ENCODE measurements around the gene PAX8.
"Not testable (repeated sequence)": the region's sequence is repeated elsewhere in the genome, so short reads cannot be mapped to it uniquely, and the experiment has no call there.

PAX8 gene

GRCh38 chr2:113278742-113279139 lies at the start of gene PAX8:
Gene PAX8 (minus strand): TSS chr2:113278921. CDS start chr2:113278394, 527 bp downstream.
- no peak for DNase-seq (ENCODE audit: low read depth in 2 of 3, low spot score in 2 of 3)

GRCh38 chr2:113328043-113328442 lies 49.3 kb upstream of the PAX8 start:
- DNase-seq (ENCODE audit: low read depth in 2 of 3, low spot score in 2 of 3) = no peak

- DNase-seq (ENCODE audit: low read depth in 2 of 3, low spot score in 2 of 3) = not testable (repeated sequence)
These were observed 46.5 kb upstream of the PAX8 start for GRCh38 chr2:113325161-113325731.

- DNase-seq (ENCODE audit: low read depth in 2 of 3, low spot score in 2 of 3) = peak in 1 of 3 experiments; percentile 6
These were observed 46.0 kb upstream of the PAX8 start for GRCh38 chr2:113324684-113325160.

GRCh38 chr2:113323129-113323528 lies 44.4 kb upstream of the PAX8 start:
- not testable (repeated sequence) for DNase-seq (ENCODE audit: low read depth in 2 of 3, low spot score in 2 of 3)

- DNase-seq (ENCODE audit: low read depth in 2 of 3, low spot score in 2 of 3) = not testable (repeated sequence)
These were observed 41.4 kb upstream of the PAX8 start for GRCh38 chr2:113320106-113320505.

GRCh38 chr2:113318941-113319340 lies 40.2 kb upstream of the PAX8 start:
- not testable (repeated sequence) for DNase-seq (ENCODE audit: low read depth in 2 of 3, low spot score in 2 of 3)

GRCh38 chr2:113316085-113316484 lies 37.4 kb upstream of the PAX8 start:
- DNase-seq (ENCODE audit: low read depth in 2 of 3, low spot score in 2 of 3) = no peak

- not testable (repeated sequence) for DNase-seq (ENCODE audit: low read depth in 2 of 3, low spot score in 2 of 3)
These were observed 35.9 kb upstream of the PAX8 start for GRCh38 chr2:113314663-113315062.

GRCh38 chr2:113314176-113314575 lies 35.5 kb upstream of the PAX8 start:
- DNase-seq (ENCODE audit: low read depth in 2 of 3, low spot score in 2 of 3) = not testable (repeated sequence)

GRCh38 chr2:113311781-113312180 lies 33.1 kb upstream of the PAX8 start:
- not testable (repeated sequence) for DNase-seq (ENCODE audit: low read depth in 2 of 3, low spot score in 2 of 3)

- DNase-seq (ENCODE audit: low read depth in 2 of 3, low spot score in 2 of 3) = not testable (repeated sequence)
These were observed 32.5 kb upstream of the PAX8 start for GRCh38 chr2:113311191-113311590.

GRCh38 chr2:113309655-113310387 lies 31.1 kb upstream of the PAX8 start:
- DNase-seq (ENCODE audit: low read depth in 2 of 3, low spot score in 2 of 3) = no peak

- DNase-seq (ENCODE audit: low read depth in 2 of 3, low spot score in 2 of 3) = not testable (repeated sequence)
These were observed 30.1 kb upstream of the PAX8 start for GRCh38 chr2:113308784-113309183.

GRCh38 chr2:113306207-113306606 lies 27.5 kb upstream of the PAX8 start:
- not testable (repeated sequence) for DNase-seq (ENCODE audit: low read depth in 2 of 3, low spot score in 2 of 3)

- DNase-seq (ENCODE audit: low read depth in 2 of 3, low spot score in 2 of 3) = not testable (repeated sequence)
These were observed 27.0 kb upstream of the PAX8 start for GRCh38 chr2:113305749-113306148.

- DNase-seq (ENCODE audit: low read depth in 2 of 3, low spot score in 2 of 3) = no peak
These were observed 26.4 kb upstream of the PAX8 start for GRCh38 chr2:113305146-113305545.

- DNase-seq (ENCODE audit: low read depth in 2 of 3, low spot score in 2 of 3) = no peak
These were observed 26.0 kb upstream of the PAX8 start for GRCh38 chr2:113304702-113305101.

GRCh38 chr2:113302216-113302980 lies 23.7 kb upstream of the PAX8 start:
- not testable (repeated sequence) for DNase-seq (ENCODE audit: low read depth in 2 of 3, low spot score in 2 of 3)

GRCh38 chr2:113300281-113300680 lies 21.6 kb upstream of the PAX8 start:
- DNase-seq (ENCODE audit: low read depth in 2 of 3, low spot score in 2 of 3) = no peak

- DNase-seq (ENCODE audit: low read depth in 2 of 3, low spot score in 2 of 3) = no peak
These were observed 19.5 kb upstream of the PAX8 start for GRCh38 chr2:113298176-113298575.

GRCh38 chr2:113297590-113297989 lies 18.9 kb upstream of the PAX8 start:
- DNase-seq (ENCODE audit: low read depth in 2 of 3, low spot score in 2 of 3) = not testable (repeated sequence)

Measured in activated CD8-positive, alpha-beta memory T cell treated with anti-CD3 and anti-CD28 coated beads for 48 hours (primary cell).